WTC11 (cell line): ENCODE data around the gene PLSCR2. TPM values are rescaled to one million over a fixed set of nuclear protein-coding genes. Genes with fewer than 3 reads are reported as not detected.

Source experiments
- ATAC-seq: fragments of 200-7000 bp; cut with Tn5 transposase; 2 replicates; pipeline ENCODE4 v1.10.0; 2021; ENCODE audit warnings: mild to moderate bottlenecking, moderate library complexity
- CTCF ChIA-PET: fragments of 300-600 bp; sonication (Branson Sonifier 250); formaldehyde crosslinking; loops from one replicate; lab custom pipeline; 2021; ENCODE audit warnings: antibody characterized with exemption; lab: Charles Lee
- POLR2A ChIA-PET: fragments of 350-600 bp; sonication (Branson Sonifier 250); formaldehyde crosslinking; loops from one replicate; lab custom pipeline; 2021; ENCODE audit warnings: antibody characterized with exemption; lab: Charles Lee
- DNase-seq: peaks from one replicate; pipeline ENCODE4 v3.0.0; 2021; ENCODE audit warnings: low spot score
- H3K27ac Mint-ChIP-seq: 2 replicates; pipeline ENCODE4 v1.8.0; 2021; ENCODE audit warnings: mixed read lengths
- H3K27me3 Mint-ChIP-seq: 2 replicates; pipeline ENCODE4 v1.8.0; 2021; ENCODE audit warnings: low read depth, mild to moderate bottlenecking, moderate library complexity, mixed read lengths
- H3K36me3 Mint-ChIP-seq: 2 replicates; pipeline ENCODE4 v1.8.0; 2021; ENCODE audit warnings: mixed read lengths
- H3K4me1 Mint-ChIP-seq: 2 replicates; pipeline ENCODE4 v1.8.0; 2022; ENCODE audit warnings: mixed read lengths
- H3K4me3 Mint-ChIP-seq: 2 replicates; pipeline ENCODE4 v1.8.0; 2021; ENCODE audit warnings: mild to moderate bottlenecking, moderate library complexity, mixed read lengths
- H3K9me3 Mint-ChIP-seq: 2 replicates; pipeline ENCODE4 v1.8.0; 2021; ENCODE audit warnings: mixed read lengths
- AR ChIP-seq: fragments of 250-450 bp; sonication (Bioruptor Pico); IDR thresholded peaks from 2 replicates; pipeline ENCODE4 v1.9.0; 2021; ENCODE audit warnings: mild to moderate bottlenecking
- CREM ChIP-seq: sonication (generic); formaldehyde crosslinking; IDR thresholded peaks from 2 replicates; pipeline ENCODE4 v1.8.1; 2022; ENCODE audit warnings: mild to moderate bottlenecking, missing genetic modification reagents, moderate library complexity
- E2F5 ChIP-seq: sonication (generic); formaldehyde crosslinking; IDR thresholded peaks from 2 replicates; pipeline ENCODE4 v1.8.1; 2022; ENCODE audit warnings: mild to moderate bottlenecking, moderate library complexity, missing genetic modification reagents
- FOXJ3 ChIP-seq: sonication (generic); formaldehyde crosslinking; IDR thresholded peaks from 2 replicates; pipeline ENCODE4 v1.9.0; 2021; ENCODE audit warnings: missing genetic modification reagents, mild to moderate bottlenecking, borderline replicate concordance
- IRF2 ChIP-seq: sonication (generic); formaldehyde crosslinking; IDR thresholded peaks from 2 replicates; pipeline ENCODE4 v1.8.0; 2022; ENCODE audit warnings: low read depth, missing genetic modification reagents, borderline replicate concordance
- JAZF1 ChIP-seq: fragments of 250-450 bp; sonication (Bioruptor Pico); IDR thresholded peaks from 2 replicates; pipeline ENCODE4 v1.9.0; 2021; ENCODE audit warnings: moderate library complexity, mild to moderate bottlenecking, inconsistent platforms
- MYBL2 ChIP-seq: sonication (generic); formaldehyde crosslinking; IDR thresholded peaks from 2 replicates; pipeline ENCODE4 v1.8.1; 2023; ENCODE audit warnings: mild to moderate bottlenecking, moderate library complexity, missing genetic modification reagents
- NFATC4 ChIP-seq: fragments of 250-450 bp; sonication (Bioruptor Pico); IDR thresholded peaks from 2 replicates; pipeline ENCODE4 v1.9.0; 2021; ENCODE audit warnings: mild to moderate bottlenecking
- OVOL2 ChIP-seq: fragments of 250-450 bp; sonication (Bioruptor Pico); IDR thresholded peaks from 2 replicates; pipeline ENCODE4 v1.9.0; 2021; ENCODE audit warnings: mild to moderate bottlenecking, borderline replicate concordance
- PRRX2 ChIP-seq: fragments of 250-450 bp; sonication (Bioruptor Pico); IDR thresholded peaks from 2 replicates; pipeline ENCODE4 v1.8.0; 2021; ENCODE audit warnings: mild to moderate bottlenecking
- TEAD1 ChIP-seq: sonication (generic); formaldehyde crosslinking; IDR thresholded peaks from 2 replicates; pipeline ENCODE4 v1.8.0; 2022; ENCODE audit warnings: mild to moderate bottlenecking, missing genetic modification reagents
- TP53 ChIP-seq: sonication (generic); formaldehyde crosslinking; IDR thresholded peaks from 2 replicates; pipeline ENCODE4 v1.8.1; 2023; ENCODE audit warnings: mild to moderate bottlenecking, missing genetic modification reagents
- ZNF121 ChIP-seq: sonication (generic); formaldehyde crosslinking; IDR thresholded peaks from 2 replicates; pipeline ENCODE4 v1.8.0; 2023; ENCODE audit warnings: missing genetic modification reagents
- ZNF512 ChIP-seq: sonication (generic); formaldehyde crosslinking; IDR thresholded peaks from 2 replicates; pipeline ENCODE4 v1.8.1; 2022; ENCODE audit warnings: missing genetic modification reagents, borderline replicate concordance
- total RNA-seq: library from RNA; stranded (reverse); gene quantifications from 3 replicates; pipeline ENCODE4 v1.2.3, GENCODE V29; 2021
- TF ChIP-seq, protein P1 (sequence below): fragments of 250-450 bp; sonication (Bioruptor Pico); IDR thresholded peaks from 2 replicates; pipeline ENCODE4 v1.8.0; 2021; ENCODE audit warnings: mild to moderate bottlenecking
- TF ChIP-seq, protein P2 (sequence below): sonication (generic); formaldehyde crosslinking; IDR thresholded peaks from 2 replicates; pipeline ENCODE4 v1.8.0; 2022; ENCODE audit warnings: mild to moderate bottlenecking, missing genetic modification reagents
- TF ChIP-seq, protein P3 (sequence below): sonication (generic); formaldehyde crosslinking; conservative IDR thresholded peaks from 2 replicates; pipeline ENCODE4 v1.8.1; 2023; ENCODE audit warnings: mild to moderate bottlenecking, low read depth, missing genetic modification reagents, moderate library complexity
- TF ChIP-seq, protein P4 (sequence below): sonication (generic); formaldehyde crosslinking; IDR thresholded peaks from 2 replicates; pipeline ENCODE4 v1.8.0; 2022; ENCODE audit warnings: mild to moderate bottlenecking, missing genetic modification reagents

The PLSCR2 gene
- total RNA-seq, 1 experiment from 2014 or later: 0.39 TPM

DNA sequence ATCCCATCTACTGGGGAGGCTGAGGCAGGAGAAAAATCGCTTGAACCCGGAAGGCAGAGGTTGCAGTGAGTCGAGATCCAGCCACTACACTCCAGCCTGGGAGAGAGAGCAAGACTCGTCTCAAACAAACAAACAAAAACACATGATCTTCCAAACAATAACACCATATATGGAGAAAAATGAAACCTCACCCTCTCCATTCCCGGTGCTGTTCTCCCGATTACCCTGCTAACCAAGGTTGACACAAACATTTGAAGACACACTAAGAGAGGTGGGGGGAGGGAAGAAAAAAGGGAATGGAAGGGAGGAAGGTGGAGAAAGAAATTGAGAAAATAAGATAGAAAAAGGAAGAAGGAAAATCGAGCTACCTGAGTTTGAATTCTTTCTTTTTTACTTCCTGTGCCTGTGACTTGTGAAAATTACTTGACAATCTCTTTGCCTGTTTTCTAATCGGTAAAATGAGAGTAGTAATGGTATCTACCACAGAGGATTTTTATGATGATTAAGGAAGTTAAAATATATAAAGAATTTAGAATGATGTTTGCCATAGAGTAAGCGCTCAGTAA lies 1.1 kb upstream of the PLSCR2 start (continued):
- TF ChIP-seq ZNF121 (CRISPR knock-in tag) (no peak), NFATC4 (CRISPR knock-in tag) (no peak), OVOL2 (no peak), ZNF512 (CRISPR knock-in tag) (no peak), MYBL2 (CRISPR knock-in tag) (no peak), PRRX2 (CRISPR knock-in tag) (no peak)
- TF ChIP-seq, protein P1, sequence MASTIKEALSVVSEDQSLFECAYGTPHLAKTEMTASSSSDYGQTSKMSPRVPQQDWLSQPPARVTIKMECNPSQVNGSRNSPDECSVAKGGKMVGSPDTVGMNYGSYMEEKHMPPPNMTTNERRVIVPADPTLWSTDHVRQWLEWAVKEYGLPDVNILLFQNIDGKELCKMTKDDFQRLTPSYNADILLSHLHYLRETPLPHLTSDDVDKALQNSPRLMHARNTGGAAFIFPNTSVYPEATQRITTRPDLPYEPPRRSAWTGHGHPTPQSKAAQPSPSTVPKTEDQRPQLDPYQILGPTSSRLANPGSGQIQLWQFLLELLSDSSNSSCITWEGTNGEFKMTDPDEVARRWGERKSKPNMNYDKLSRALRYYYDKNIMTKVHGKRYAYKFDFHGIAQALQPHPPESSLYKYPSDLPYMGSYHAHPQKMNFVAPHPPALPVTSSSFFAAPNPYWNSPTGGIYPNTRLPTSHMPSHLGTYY (CRISPR knock-in tag): no peak
- TF ChIP-seq, protein P2, sequence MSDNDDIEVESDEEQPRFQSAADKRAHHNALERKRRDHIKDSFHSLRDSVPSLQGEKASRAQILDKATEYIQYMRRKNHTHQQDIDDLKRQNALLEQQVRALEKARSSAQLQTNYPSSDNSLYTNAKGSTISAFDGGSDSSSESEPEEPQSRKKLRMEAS (CRISPR knock-in tag): no peak

GRCh38 chr3:146468671-146469149 lies 651 bp downstream of the PLSCR2 start:
- no peaks in the 10 kb centered on the region for H3K27me3 Mint-ChIP-seq
- ChIA-PET POLR2A (interaction anchor here (0.8 to 2.0 kb wide), 3 partner anchors 36 to 307 kb away, joined by 4 to 11 read pairs (median 4); partner anchors contain the start of genes PLOD2 and PLSCR1), CTCF (interaction anchor here (1.2 to 1.3 kb wide), 2 partner anchors 75 to 109 kb away, joined by 5 to 7 read pairs; no protein-coding TSS in a partner anchor)
- peak overlapping the region; percentile 65 for H3K4me3 Mint-ChIP-seq
- H3K4me1 Mint-ChIP-seq: peaks cover 15% of the 10 kb centered on the region
- ATAC-seq (no peak), DNase-seq (no peak)
- no peaks in the 10 kb centered on the region for H3K36me3 Mint-ChIP-seq
- TF ChIP-seq TEAD1 (CRISPR knock-in tag) (no peak), CREM (CRISPR knock-in tag) (no peak), E2F5 (CRISPR knock-in tag) (0 out of 2 replicates have a peak, but pooled peaks have one; percentile 8)
- no peaks in the 10 kb centered on the region for H3K9me3 Mint-ChIP-seq
- H3K27ac Mint-ChIP-seq: no peak overlapping the region; the same call in 1 of the 2 replicates

DNA sequence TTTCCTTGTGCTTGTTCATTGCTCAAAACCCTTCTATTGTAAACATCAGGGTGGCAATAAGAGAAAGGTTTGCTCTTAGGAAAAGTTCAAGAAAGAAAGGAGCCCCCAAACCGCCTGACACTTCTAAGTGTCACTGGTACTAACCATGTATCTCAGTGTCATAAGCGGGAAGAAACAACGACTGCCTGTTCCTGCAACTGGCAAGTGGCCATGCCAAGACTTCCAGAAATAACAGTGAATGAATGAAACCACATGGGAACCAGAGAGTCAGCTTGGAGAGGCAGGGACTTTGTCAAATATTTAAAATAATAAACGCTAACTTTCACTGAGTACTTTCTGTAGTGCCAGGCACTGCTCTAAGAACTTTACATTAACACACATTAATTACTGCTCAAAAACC lies 1.1 kb downstream of the PLSCR2 start:
- Mint-ChIP-seq H3K4me3 (no peak overlapping the region), H3K27me3 (no peaks in the 10 kb centered on the region), H3K9me3 (no peaks in the 10 kb centered on the region), H3K36me3 (no peaks in the 10 kb centered on the region), H3K27ac (no peak overlapping the region), H3K4me1 (peaks cover 15% of the 10 kb centered on the region)
- CTCF ChIA-PET: interaction anchor here (1.2 kb wide), 1 partner anchor 75 kb away, joined by 7 read pairs; no protein-coding TSS in a partner anchor
- DNase-seq (no peak), ATAC-seq (no peak)
- POLR2A ChIA-PET: interaction anchor here (2.0 kb wide), 1 partner anchor 76 kb away, joined by 11 read pairs; the partner anchor contains the start of gene PLSCR1
- TF ChIP-seq, protein P3, sequence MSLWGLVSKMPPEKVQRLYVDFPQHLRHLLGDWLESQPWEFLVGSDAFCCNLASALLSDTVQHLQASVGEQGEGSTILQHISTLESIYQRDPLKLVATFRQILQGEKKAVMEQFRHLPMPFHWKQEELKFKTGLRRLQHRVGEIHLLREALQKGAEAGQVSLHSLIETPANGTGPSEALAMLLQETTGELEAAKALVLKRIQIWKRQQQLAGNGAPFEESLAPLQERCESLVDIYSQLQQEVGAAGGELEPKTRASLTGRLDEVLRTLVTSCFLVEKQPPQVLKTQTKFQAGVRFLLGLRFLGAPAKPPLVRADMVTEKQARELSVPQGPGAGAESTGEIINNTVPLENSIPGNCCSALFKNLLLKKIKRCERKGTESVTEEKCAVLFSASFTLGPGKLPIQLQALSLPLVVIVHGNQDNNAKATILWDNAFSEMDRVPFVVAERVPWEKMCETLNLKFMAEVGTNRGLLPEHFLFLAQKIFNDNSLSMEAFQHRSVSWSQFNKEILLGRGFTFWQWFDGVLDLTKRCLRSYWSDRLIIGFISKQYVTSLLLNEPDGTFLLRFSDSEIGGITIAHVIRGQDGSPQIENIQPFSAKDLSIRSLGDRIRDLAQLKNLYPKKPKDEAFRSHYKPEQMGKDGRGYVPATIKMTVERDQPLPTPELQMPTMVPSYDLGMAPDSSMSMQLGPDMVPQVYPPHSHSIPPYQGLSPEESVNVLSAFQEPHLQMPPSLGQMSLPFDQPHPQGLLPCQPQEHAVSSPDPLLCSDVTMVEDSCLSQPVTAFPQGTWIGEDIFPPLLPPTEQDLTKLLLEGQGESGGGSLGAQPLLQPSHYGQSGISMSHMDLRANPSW (CRISPR knock-in tag): no peak
- no peak for TF ChIP-seq NFATC4 (CRISPR knock-in tag)
- TF ChIP-seq, protein P4, sequence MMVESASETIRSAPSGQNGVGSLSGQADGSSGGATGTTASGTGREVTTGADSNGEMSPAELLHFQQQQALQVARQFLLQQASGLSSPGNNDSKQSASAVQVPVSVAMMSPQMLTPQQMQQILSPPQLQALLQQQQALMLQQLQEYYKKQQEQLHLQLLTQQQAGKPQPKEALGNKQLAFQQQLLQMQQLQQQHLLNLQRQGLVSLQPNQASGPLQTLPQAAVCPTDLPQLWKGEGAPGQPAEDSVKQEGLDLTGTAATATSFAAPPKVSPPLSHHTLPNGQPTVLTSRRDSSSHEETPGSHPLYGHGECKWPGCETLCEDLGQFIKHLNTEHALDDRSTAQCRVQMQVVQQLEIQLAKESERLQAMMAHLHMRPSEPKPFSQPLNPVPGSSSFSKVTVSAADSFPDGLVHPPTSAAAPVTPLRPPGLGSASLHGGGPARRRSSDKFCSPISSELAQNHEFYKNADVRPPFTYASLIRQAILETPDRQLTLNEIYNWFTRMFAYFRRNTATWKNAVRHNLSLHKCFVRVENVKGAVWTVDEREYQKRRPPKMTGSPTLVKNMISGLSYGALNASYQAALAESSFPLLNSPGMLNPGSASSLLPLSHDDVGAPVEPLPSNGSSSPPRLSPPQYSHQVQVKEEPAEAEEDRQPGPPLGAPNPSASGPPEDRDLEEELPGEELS (CRISPR knock-in tag): no peak
- TF ChIP-seq TP53 (CRISPR knock-in tag): no peak
- TF ChIP-seq JAZF1 (CRISPR knock-in tag): no peak
- TF ChIP-seq, protein P1 (CRISPR knock-in tag): no peak
- TF ChIP-seq AR (CRISPR knock-in tag): no peak
- no peak for TF ChIP-seq IRF2 (CRISPR knock-in tag)
- no peak for TF ChIP-seq FOXJ3 (CRISPR knock-in tag)
